GM12873 (cell line): ENCODE results near the gene TECPR1.
A peak's percentile ranks its signal among the peaks of the same experiment; 100 is the strongest.

Source experiments
- TF ChIP-seq, protein P1 (sequence below): IDR thresholded peaks from 2 replicates; pipeline ENCODE4 v1.5.1; 2012; ENCODE audit warnings: low read depth, mild to moderate bottlenecking, moderate library complexity, low read length, control low read depth; ENCODE audit not compliant: insufficient read depth; ENCODE audit errors: missing control alignments

The TECPR1 gene

GRCh38 chr7:98251601-98252424, at the start of gene TECPR1:
Gene TECPR1, minus strand, starts transcription at chr7:98252232. Its CDS starts 6,086 bp downstream, at chr7:98246146.
- TF ChIP-seq, protein P1, sequence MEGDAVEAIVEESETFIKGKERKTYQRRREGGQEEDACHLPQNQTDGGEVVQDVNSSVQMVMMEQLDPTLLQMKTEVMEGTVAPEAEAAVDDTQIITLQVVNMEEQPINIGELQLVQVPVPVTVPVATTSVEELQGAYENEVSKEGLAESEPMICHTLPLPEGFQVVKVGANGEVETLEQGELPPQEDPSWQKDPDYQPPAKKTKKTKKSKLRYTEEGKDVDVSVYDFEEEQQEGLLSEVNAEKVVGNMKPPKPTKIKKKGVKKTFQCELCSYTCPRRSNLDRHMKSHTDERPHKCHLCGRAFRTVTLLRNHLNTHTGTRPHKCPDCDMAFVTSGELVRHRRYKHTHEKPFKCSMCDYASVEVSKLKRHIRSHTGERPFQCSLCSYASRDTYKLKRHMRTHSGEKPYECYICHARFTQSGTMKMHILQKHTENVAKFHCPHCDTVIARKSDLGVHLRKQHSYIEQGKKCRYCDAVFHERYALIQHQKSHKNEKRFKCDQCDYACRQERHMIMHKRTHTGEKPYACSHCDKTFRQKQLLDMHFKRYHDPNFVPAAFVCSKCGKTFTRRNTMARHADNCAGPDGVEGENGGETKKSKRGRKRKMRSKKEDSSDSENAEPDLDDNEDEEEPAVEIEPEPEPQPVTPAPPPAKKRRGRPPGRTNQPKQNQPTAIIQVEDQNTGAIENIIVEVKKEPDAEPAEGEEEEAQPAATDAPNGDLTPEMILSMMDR, result no peak

DNA sequence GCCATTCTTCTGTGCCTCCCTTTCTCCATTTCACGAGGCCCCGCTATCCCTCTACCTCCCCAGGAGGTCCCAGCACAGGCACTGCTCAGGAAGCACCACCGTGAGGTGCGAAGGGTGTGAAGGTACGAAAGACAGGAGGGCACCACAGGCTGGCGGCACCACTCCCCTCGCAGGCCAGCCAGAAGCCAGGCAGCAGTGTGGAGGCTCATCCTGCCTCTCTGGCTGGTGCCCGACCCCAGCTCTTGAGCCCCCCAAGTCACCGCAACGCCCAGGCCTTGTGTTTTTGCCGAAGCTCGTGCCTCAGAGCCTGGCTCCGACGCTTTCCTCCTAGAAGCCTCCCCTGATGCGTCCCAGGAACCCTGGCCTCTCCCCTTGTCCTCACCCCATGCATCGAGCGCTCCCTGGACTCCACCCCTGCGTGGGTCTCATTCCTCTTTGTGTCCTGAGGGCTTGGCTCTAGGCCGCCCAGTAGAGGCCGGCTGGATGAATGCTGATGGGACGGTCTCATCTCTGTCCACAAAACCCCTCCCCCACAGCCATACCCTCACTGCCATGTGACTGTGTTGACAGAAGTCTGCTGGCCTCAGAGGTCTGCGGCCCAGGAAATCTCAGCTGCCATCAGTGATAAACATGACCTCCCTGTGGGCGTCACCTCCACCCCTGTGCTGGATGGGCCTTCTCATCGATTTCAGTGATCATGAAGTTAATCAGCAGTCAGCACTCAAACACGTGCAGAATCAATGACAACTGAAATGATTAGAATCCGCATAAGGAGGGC, 48.8 kb upstream of the TECPR1 start:
- TF ChIP-seq, protein P1, result no peak

DNA sequence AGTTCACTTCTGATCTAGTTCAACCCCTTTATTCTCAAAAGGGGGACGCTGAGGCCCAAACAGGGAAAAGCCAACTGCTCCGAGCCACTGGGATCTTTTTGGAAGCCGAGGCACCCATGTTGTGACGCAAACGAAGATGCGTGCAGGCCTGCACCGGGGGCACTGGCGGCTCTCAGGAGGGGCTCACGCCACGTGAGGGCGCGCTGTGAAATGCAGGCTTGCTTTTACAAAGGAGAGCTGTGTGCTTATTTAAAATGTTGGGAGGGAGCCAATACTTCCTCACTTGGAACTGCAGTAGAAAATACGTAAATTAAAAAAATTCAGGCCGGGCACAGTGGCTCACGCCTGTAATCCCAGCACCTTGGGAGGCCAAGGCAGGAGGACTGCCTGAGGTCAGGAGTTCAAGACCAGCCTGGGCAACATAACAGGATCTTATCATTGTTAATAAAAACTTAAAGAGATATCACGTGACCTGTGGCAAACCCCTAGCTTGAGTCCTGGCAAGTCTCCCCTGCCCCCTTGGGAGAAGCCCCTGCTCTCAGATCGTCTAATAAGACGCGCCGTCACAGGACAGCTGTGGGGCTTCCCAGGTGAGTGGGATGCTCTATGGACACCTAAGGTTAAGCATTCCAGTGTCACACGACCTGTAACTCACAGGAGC, 45.7 kb upstream of the TECPR1 start:
- TF ChIP-seq, protein P1, result no peak

GRCh38 chr7:98296833-98297232, 44.8 kb upstream of the TECPR1 start:
- TF ChIP-seq, protein P1, result no peak

GRCh38 chr7:98295467-98296192, 43.6 kb upstream of the TECPR1 start:
- TF ChIP-seq, protein P1, result no peak

GRCh38 chr7:98294798-98295382, 42.9 kb upstream of the TECPR1 start:
- TF ChIP-seq, protein P1, result peak; percentile 78
